DOHH2 (cell line): ENCODE measurements around the gene ACTR6.
"Not testable (repeated sequence)": the region's sequence is repeated elsewhere in the genome, so short reads cannot be mapped to it uniquely, and the experiment has no call there.

ENCODE experiments used
- H3F3A ChIP-seq: fragments of 200-600 bp; sonication (generic), shearing (Covaris generic); 2 replicates; pipeline ENCODE4 v1.6.0; 2016; ENCODE audit warnings: antibody characterized with exemption, mild to moderate bottlenecking; ENCODE audit not compliant: control insufficient read depth, insufficient read depth
- H3K27ac ChIP-seq: fragments of 200-600 bp; sonication (generic); 2 replicates; pipeline ENCODE4 v1.5.1; 2014; ENCODE audit warnings: low read depth, mild to moderate bottlenecking, low read length, moderate library complexity
- H3K27me3 ChIP-seq: fragments of 200-600 bp; sonication (generic); 2 replicates; pipeline ENCODE4 v1.6.1; 2014; ENCODE audit warnings: mild to moderate bottlenecking, low read length, mixed read lengths; ENCODE audit not compliant: control insufficient read depth
- H3K36me3 ChIP-seq: fragments of 200-600 bp; sonication (generic); 2 replicates; pipeline ENCODE4 v1.6.1; 2014; ENCODE audit warnings: mild to moderate bottlenecking, low read length, moderate library complexity, mixed read lengths; ENCODE audit not compliant: control insufficient read depth
- H3K4me1 ChIP-seq: fragments of 200-600 bp; sonication (generic); 2 replicates; pipeline ENCODE4 v1.6.1; 2014; ENCODE audit warnings: mild to moderate bottlenecking, low read length, mixed read lengths; ENCODE audit not compliant: control insufficient read depth
- H3K4me2 ChIP-seq: fragments of 200-600 bp; sonication (generic); 2 replicates; pipeline ENCODE4 v1.6.0; 2014; ENCODE audit warnings: mild to moderate bottlenecking, low read length, moderate library complexity
- H3K4me3 ChIP-seq: fragments of 200-600 bp; sonication (generic); 2 replicates; pipeline ENCODE4 v1.5.1; 2014; ENCODE audit warnings: mild to moderate bottlenecking, low read length, mixed read lengths
- H3K79me2 ChIP-seq: fragments of 200-600 bp; sonication (generic); 2 replicates; pipeline ENCODE4 v1.6.1; 2014; ENCODE audit warnings: mild to moderate bottlenecking, low read length, mixed read lengths; ENCODE audit not compliant: control insufficient read depth
- H3K9me2 ChIP-seq: fragments of 200-600 bp; sonication (generic); replicated peaks from 2 replicates; pipeline ENCODE4 v1.6.1; 2014; ENCODE audit warnings: mild to moderate bottlenecking, low read length, mixed read lengths; ENCODE audit not compliant: control insufficient read depth
- H3K9me3 ChIP-seq: fragments of 200-600 bp; sonication (generic); 2 replicates; pipeline ENCODE4 v1.6.1; 2014; ENCODE audit warnings: antibody characterized with exemption, low read length, mixed read lengths; ENCODE audit not compliant: control insufficient read depth, insufficient read depth
- H4K20me1 ChIP-seq: fragments of 200-600 bp; sonication (generic); 2 replicates; pipeline ENCODE4 v1.6.0; 2014; ENCODE audit warnings: low read depth, mild to moderate bottlenecking, antibody characterized with exemption, low read length, moderate library complexity; ENCODE audit not compliant: control insufficient read depth, insufficient read depth
- CTCF ChIP-seq: fragments of 200-600 bp; sonication (generic); IDR thresholded peaks from one replicate; pipeline ENCODE4 v1.5.1; 2014; ENCODE audit warnings: antibody characterized with exemption, mild to moderate bottlenecking, low read depth, low read length; ENCODE audit not compliant: poor library complexity, severe bottlenecking
- EZH2phosphoT487 ChIP-seq: fragments of 200-600 bp; sonication (generic); IDR thresholded peaks from 2 replicates; pipeline ENCODE4 v1.6.1; 2017; ENCODE audit warnings: borderline replicate concordance, mild to moderate bottlenecking, antibody characterized with exemption, low read length, moderate library complexity, mixed read lengths

The ACTR6 gene

GRCh38 chr12:100216337-100216736 is 15.7 kb downstream of the ACTR6 start:
- Histone ChIP-seq H3K4me3 (no peak overlapping the region), H3K27me3 (no peaks in the 10 kb centered on the region), H3K27ac (no peak overlapping the region), H3K4me1 (no peaks in the 10 kb centered on the region), H3K4me2 (no peak overlapping the region), H3K9me2 (no peaks in the 10 kb centered on the region), H4K20me1 (no peaks in the 10 kb centered on the region), H3F3A (peaks cover 4% of the 10 kb centered on the region; the same call in 1 of the 2 replicates), H3K9me3 (no peaks in the 10 kb centered on the region), H3K36me3 (peaks cover 53% of the 10 kb centered on the region), H3K79me2 (no peaks in the 10 kb centered on the region)
- TF ChIP-seq CTCF: no peak
- TF ChIP-seq EZH2phosphoT487: no peak

GRCh38 chr12:100219328-100220109 is 18.9 kb downstream of the ACTR6 start:
- H3K27ac ChIP-seq: no peak overlapping the region
- no peaks in the 10 kb centered on the region for H4K20me1 ChIP-seq
- no peaks in the 10 kb centered on the region for H3K79me2 ChIP-seq
- no peak overlapping the region for H3K4me3 ChIP-seq
- H3K36me3 ChIP-seq: peaks cover 45% of the 10 kb centered on the region
- H3F3A ChIP-seq: no peaks in the 10 kb centered on the region
- no peak overlapping the region for H3K4me2 ChIP-seq
- H3K9me3 ChIP-seq: no peaks in the 10 kb centered on the region
- no peaks in the 10 kb centered on the region for H3K4me1 ChIP-seq
- H3K27me3 ChIP-seq: no peaks in the 10 kb centered on the region
- TF ChIP-seq EZH2phosphoT487 (no peak), CTCF (no peak)
- H3K9me2 ChIP-seq: no peaks in the 10 kb centered on the region

- no peaks in the 10 kb centered on the region for H3K4me1 ChIP-seq
- H3K9me3 ChIP-seq: no peaks in the 10 kb centered on the region
- H3K27ac ChIP-seq: no peak overlapping the region
- no peaks in the 10 kb centered on the region for H3K27me3 ChIP-seq
- TF ChIP-seq CTCF (no peak), EZH2phosphoT487 (no peak)
- no peaks in the 10 kb centered on the region for H3K79me2 ChIP-seq
- no peak overlapping the region for H3K4me3 ChIP-seq
- no peaks in the 10 kb centered on the region for H3F3A ChIP-seq
- H3K36me3 ChIP-seq: peaks cover 41% of the 10 kb centered on the region
- H3K9me2 ChIP-seq: no peaks in the 10 kb centered on the region
- no peaks in the 10 kb centered on the region for H4K20me1 ChIP-seq
- H3K4me2 ChIP-seq: no peak overlapping the region
Measured at GRCh38 chr12:100221523-100221922, 20.9 kb downstream of the ACTR6 start.

- not testable (repeated sequence) for H3K4me2 ChIP-seq, H4K20me1 ChIP-seq, H3K4me3 ChIP-seq, H3K4me1 ChIP-seq, H3K9me3 ChIP-seq, H3K27me3 ChIP-seq, H3K9me2 ChIP-seq, H3K27ac ChIP-seq, H3F3A ChIP-seq, H3K79me2 ChIP-seq
- peaks cover 41% of the 10 kb centered on the region for H3K36me3 ChIP-seq
Measured at GRCh38 chr12:100222173-100222572, 21.6 kb downstream of the ACTR6 start.
